GM19238 (cell line): ENCODE measurements around the gene ACOX1.
"Not testable (repeated sequence)": the region's sequence is repeated elsewhere in the genome, so short reads cannot be mapped to it uniquely, and the experiment has no call there.

Source experiments
- DNase-seq: peaks from one replicate; pipeline ENCODE4 v3.0.0; 2011; ENCODE audit warnings: low spot score; ENCODE audit not compliant: insufficient read length

The ACOX1 gene

GRCh38 chr17:75981019-75981615, 2.2 kb upstream of the ACOX1 start:
- no peak for DNase-seq

- DNase-seq: no peak
These were observed 1.4 kb upstream of the ACOX1 start for GRCh38 chr17:75980188-75981018.

- no peak for DNase-seq
These were observed 780 bp upstream of the ACOX1 start for GRCh38 chr17:75979705-75980187.

GRCh38 chr17:75976175-75976848, 2.7 kb downstream of the ACOX1 start:
- DNase-seq: no peak

- no peak for DNase-seq
These were observed 3.2 kb downstream of the ACOX1 start for GRCh38 chr17:75975757-75976174.

- DNase-seq: not testable (repeated sequence)
These were observed 3.8 kb downstream of the ACOX1 start for GRCh38 chr17:75975187-75975586.

- no peak for DNase-seq
These were observed 8.3 kb downstream of the ACOX1 start for GRCh38 chr17:75970626-75971025.

- DNase-seq: no peak
These were observed 8.9 kb downstream of the ACOX1 start for GRCh38 chr17:75970011-75970523.

GRCh38 chr17:75969044-75969443, 9.9 kb downstream of the ACOX1 start:
- not testable (repeated sequence) for DNase-seq

GRCh38 chr17:75965468-75965867, 13.5 kb downstream of the ACOX1 start:
- DNase-seq: no peak

- DNase-seq: no peak
These were observed 19.0 kb downstream of the ACOX1 start for GRCh38 chr17:75959839-75960511.

- DNase-seq: no peak
These were observed 19.7 kb downstream of the ACOX1 start for GRCh38 chr17:75959051-75959838.

- DNase-seq: no peak
These were observed 28.0 kb downstream of the ACOX1 start for GRCh38 chr17:75950855-75951554.

GRCh38 chr17:75950421-75950820, 28.5 kb downstream of the ACOX1 start:
- DNase-seq: no peak

- no peak for DNase-seq
These were observed 33.8 kb downstream of the ACOX1 start for GRCh38 chr17:75945211-75945610.

- no peak for DNase-seq
These were observed 35.5 kb downstream of the ACOX1 start for GRCh38 chr17:75943491-75943890.

- DNase-seq: no peak
These were observed 36.5 kb downstream of the ACOX1 start for GRCh38 chr17:75942473-75942872.

- DNase-seq: no peak
These were observed 37.5 kb downstream of the ACOX1 start for GRCh38 chr17:75941442-75941819.

- peak; percentile 97 for DNase-seq
These were observed 38.1 kb downstream of the ACOX1 start, which contains the start of gene FBF1 for GRCh38 chr17:75940727-75941441. Gene FBF1 (minus strand): TSS chr17:75941042. CDS start chr17:75938149, 2,893 bp downstream.
